OCI-LY3 (cell line): ENCODE data around the gene SLC6A11.

Experiments used
- H2AFZ ChIP-seq: fragments of 200-600, 300-600 bp; shearing (Covaris generic); 2 replicates; pipeline ENCODE4 v1.6.0; 2014; ENCODE audit warnings: antibody characterized with exemption, low read depth, low read length
- H3K27ac ChIP-seq: fragments of 200-600, 300-600 bp; sonication (generic); 2 replicates; pipeline ENCODE4 v1.5.1; 2014; ENCODE audit warnings: mild to moderate bottlenecking, low read length, moderate library complexity, mixed read lengths
- H3K27me3 ChIP-seq: fragments of 200-600, 300-600 bp; sonication (generic); 2 replicates; pipeline ENCODE4 v1.6.1; 2014; ENCODE audit warnings: low read depth, low read length, mixed read lengths
- H3K36me3 ChIP-seq: fragments of 200-600, 300-600 bp; sonication (generic); replicated peaks from 2 replicates; pipeline ENCODE3; 2014; ENCODE audit warnings: low read depth, low read length, mixed read lengths
- H3K4me1 ChIP-seq: fragments of 300-600, 200-600 bp; sonication (generic); 2 replicates; pipeline ENCODE4 v1.6.1; 2014; ENCODE audit warnings: low read length, mixed read lengths
- H3K4me2 ChIP-seq: fragments of 200-600, 300-600 bp; sonication (generic); 2 replicates; pipeline ENCODE4 v1.6.1; 2014; ENCODE audit warnings: low read length, mixed read lengths
- H3K4me3 ChIP-seq: fragments of 300-600, 200-600 bp; sonication (generic); 2 replicates; pipeline ENCODE4 v1.5.1; 2014; ENCODE audit warnings: antibody characterized with exemption, mild to moderate bottlenecking, low read length, moderate library complexity
- H3K79me2 ChIP-seq: fragments of 300-600, 200-600 bp; shearing (Covaris generic); 2 replicates; pipeline ENCODE4 v1.6.1; 2014; ENCODE audit warnings: mild to moderate bottlenecking, low read length, mixed read lengths
- H3K9ac ChIP-seq: fragments of 300-600, 200-600 bp; shearing (Covaris generic); 2 replicates; pipeline ENCODE4 v1.6.0; 2014; ENCODE audit warnings: mild to moderate bottlenecking, low read length, moderate library complexity
- H3K9me3 ChIP-seq: fragments of 200-600, 300-600 bp; shearing (Covaris generic); 2 replicates; pipeline ENCODE4 v1.6.1; 2014; ENCODE audit warnings: low read length, mixed read lengths; ENCODE audit not compliant: insufficient read depth
- H4K20me1 ChIP-seq: fragments of 200-600, 300-600 bp; sonication (generic); 2 replicates; pipeline ENCODE4 v1.6.1; 2016; ENCODE audit warnings: low read length, mixed read lengths; ENCODE audit not compliant: insufficient read depth
- EZH2phosphoT487 ChIP-seq: fragments of 200-600 bp; shearing (Covaris generic); IDR thresholded peaks from 2 replicates; pipeline ENCODE4 v1.6.1; 2018; ENCODE audit warnings: antibody characterized with exemption, mixed run types, low read depth
- TF ChIP-seq, protein P1 (sequence below): fragments of 200-600, 300-600 bp; sonication (generic); IDR thresholded peaks from 2 replicates; pipeline ENCODE4 v1.5.1; 2014; ENCODE audit warnings: antibody characterized with exemption, low read length, low read depth

Gene SLC6A11

GRCh38 chr3:10816019-10816862, at the start of gene SLC6A11:
Gene SLC6A11, plus strand, starts transcription at chr3:10816228. Its CDS starts 38 bp downstream, at chr3:10816266.
- Histone ChIP-seq H3K4me2 (no peak within 1 kb of the TSS), H3K4me3 (no peak within 1 kb of the TSS), H2AFZ (no peak within 1 kb of the TSS), H3K36me3 (no peaks in the 10 kb centered on the region), H3K27me3 (peaks cover 6% of the 10 kb centered on the region; the same call in 1 of the 2 replicates), H3K9me3 (no peaks in the 10 kb centered on the region), H3K79me2 (no peaks in the 10 kb centered on the region), H4K20me1 (no peaks in the 10 kb centered on the region), H3K27ac (no peak within 1 kb of the TSS), H3K4me1 (no peaks in the 10 kb centered on the region), H3K9ac (no peak within 1 kb of the TSS)
- no peak for TF ChIP-seq EZH2phosphoT487
- TF ChIP-seq, protein P1, sequence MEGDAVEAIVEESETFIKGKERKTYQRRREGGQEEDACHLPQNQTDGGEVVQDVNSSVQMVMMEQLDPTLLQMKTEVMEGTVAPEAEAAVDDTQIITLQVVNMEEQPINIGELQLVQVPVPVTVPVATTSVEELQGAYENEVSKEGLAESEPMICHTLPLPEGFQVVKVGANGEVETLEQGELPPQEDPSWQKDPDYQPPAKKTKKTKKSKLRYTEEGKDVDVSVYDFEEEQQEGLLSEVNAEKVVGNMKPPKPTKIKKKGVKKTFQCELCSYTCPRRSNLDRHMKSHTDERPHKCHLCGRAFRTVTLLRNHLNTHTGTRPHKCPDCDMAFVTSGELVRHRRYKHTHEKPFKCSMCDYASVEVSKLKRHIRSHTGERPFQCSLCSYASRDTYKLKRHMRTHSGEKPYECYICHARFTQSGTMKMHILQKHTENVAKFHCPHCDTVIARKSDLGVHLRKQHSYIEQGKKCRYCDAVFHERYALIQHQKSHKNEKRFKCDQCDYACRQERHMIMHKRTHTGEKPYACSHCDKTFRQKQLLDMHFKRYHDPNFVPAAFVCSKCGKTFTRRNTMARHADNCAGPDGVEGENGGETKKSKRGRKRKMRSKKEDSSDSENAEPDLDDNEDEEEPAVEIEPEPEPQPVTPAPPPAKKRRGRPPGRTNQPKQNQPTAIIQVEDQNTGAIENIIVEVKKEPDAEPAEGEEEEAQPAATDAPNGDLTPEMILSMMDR, result no peak

DNA sequence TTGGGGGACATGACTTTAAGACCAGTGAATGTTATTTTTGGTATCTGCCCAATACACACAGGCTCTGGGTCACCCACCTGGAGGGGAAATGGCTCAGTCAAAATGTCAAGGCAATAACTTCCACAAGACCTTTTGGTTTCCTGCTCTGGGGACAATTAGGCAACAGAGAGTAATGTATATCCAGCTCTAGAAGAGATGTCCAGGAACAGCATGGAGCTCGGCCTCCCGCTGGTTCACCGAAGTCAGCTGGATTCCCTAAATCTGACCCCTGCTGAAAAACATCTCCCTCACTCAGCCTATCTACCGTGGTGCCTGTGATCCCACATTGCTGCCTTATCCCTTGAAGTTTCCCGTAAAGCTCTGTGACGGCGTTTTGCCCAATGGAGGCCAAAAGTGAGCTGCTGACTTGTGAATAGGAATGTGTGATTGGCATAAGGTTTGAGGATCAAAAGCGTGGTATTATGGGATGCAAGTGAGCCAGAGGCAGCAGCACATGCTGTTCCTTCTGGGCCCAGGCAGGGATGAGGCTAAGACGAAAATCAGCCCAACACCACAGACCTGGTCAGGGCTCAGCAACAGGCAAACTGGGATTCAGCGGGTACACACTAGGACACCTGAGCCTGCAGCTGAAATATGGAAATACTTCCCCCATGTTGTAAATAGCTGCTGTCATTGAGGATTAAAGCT, 47.2 kb upstream of the SLC6A11 start:
- no peak overlapping the region for H3K4me3 ChIP-seq
- H3K4me2 ChIP-seq, result no peak overlapping the region
- H3K36me3 ChIP-seq, result no peaks in the 10 kb centered on the region
- no peak overlapping the region for H2AFZ ChIP-seq
- no peaks in the 10 kb centered on the region for H4K20me1 ChIP-seq
- H3K79me2 ChIP-seq, result no peaks in the 10 kb centered on the region
- peaks cover 15% of the 10 kb centered on the region for H3K27me3 ChIP-seq
- TF ChIP-seq, protein P1, result no peak
- TF ChIP-seq EZH2phosphoT487, result no peak
- no peak overlapping the region for H3K27ac ChIP-seq
- H3K4me1 ChIP-seq, result no peaks in the 10 kb centered on the region
- no peaks in the 10 kb centered on the region for H3K9me3 ChIP-seq
- no peak overlapping the region for H3K9ac ChIP-seq

DNA sequence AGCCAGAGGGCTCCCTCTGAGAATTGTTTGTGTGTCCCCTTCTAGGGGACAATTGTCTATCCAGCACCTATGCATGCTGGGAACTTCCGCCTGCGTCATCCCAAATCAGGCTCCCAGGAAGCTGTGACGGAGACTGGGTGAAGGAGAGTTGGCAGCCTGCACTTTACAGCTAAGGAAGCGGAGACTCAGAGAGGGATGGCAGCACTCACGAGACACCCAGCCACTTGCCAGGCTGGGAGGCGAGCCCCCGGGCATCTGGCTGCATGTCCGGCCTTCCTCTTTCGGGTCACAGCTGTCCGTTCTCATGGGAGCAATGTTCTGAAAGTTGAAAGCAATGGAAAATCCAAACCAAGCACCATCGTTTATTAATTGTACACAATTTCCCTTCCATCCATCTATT, 45.5 kb upstream of the SLC6A11 start:
- Histone ChIP-seq H3K27me3 (peaks cover 15% of the 10 kb centered on the region), H3K4me1 (no peaks in the 10 kb centered on the region)

DNA sequence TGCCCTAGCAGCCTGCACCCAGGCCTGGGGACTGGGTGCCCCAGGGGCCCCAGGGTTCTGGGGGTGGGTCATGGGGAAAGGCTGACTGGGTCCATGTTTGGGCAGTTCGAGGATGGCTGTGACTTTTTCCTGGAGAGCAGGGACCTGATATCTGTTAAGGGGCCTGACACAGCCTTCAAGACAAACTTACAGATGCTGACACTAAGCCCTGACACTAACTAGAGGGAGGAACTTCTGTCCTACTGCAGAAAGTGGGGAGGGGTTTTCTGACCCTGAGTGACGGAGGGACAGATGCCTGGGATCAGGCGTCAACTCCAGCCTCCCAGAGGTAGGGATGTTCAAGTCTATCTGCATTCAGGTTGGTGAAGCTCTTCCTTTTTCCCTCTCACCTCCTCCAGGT, 45.0 kb upstream of the SLC6A11 start:
- Histone ChIP-seq H3K27ac (no peak overlapping the region), H2AFZ (no peak overlapping the region), H3K27me3 (peaks cover 15% of the 10 kb centered on the region), H4K20me1 (no peaks in the 10 kb centered on the region), H3K9me3 (no peaks in the 10 kb centered on the region), H3K4me2 (no peak overlapping the region), H3K79me2 (no peaks in the 10 kb centered on the region), H3K36me3 (no peaks in the 10 kb centered on the region), H3K9ac (no peak overlapping the region), H3K4me3 (no peak overlapping the region), H3K4me1 (no peaks in the 10 kb centered on the region)
- TF ChIP-seq EZH2phosphoT487, result no peak
- TF ChIP-seq, protein P1, result no peak

More for the DNA sequence above, 45.5 kb upstream of the SLC6A11 start:
- no peak overlapping the region for H3K4me2 ChIP-seq
- no peaks in the 10 kb centered on the region for H3K79me2 ChIP-seq
- H4K20me1 ChIP-seq, result no peaks in the 10 kb centered on the region
- no peak for TF ChIP-seq EZH2phosphoT487
- TF ChIP-seq, protein P1, result no peak
- H3K9me3 ChIP-seq, result no peaks in the 10 kb centered on the region
- H3K27ac ChIP-seq, result no peak overlapping the region
- no peak overlapping the region for H3K4me3 ChIP-seq
- no peak overlapping the region for H2AFZ ChIP-seq
- H3K9ac ChIP-seq, result no peak overlapping the region
- H3K36me3 ChIP-seq, result no peaks in the 10 kb centered on the region
